Coronary artery (tissue), 2 donors: ENCODE results near the gene CEP192.

Experiments
- DNase-seq: peaks from one replicate; pipeline ENCODE4 v3.0.0-alpha.2; 2017; ENCODE audit warnings: low spot score
- H3K27ac ChIP-seq, 2 donors: fragments of 200-600 bp; sonication (generic); one replicate each; pipeline ENCODE4 v1.5.1; 2016 to 2019
- H3K4me3 ChIP-seq: fragments of 200-600 bp; sonication (generic); 2 replicates; pipeline ENCODE4 v1.5.1; 2016; ENCODE audit warnings: mild to moderate bottlenecking, moderate library complexity
- CTCF ChIP-seq: fragments of 200-600 bp; sonication (generic); IDR thresholded peaks from one replicate; pipeline ENCODE4 v1.5.1; 2019; ENCODE audit warnings: antibody characterized with exemption

The CEP192 gene

DNA sequence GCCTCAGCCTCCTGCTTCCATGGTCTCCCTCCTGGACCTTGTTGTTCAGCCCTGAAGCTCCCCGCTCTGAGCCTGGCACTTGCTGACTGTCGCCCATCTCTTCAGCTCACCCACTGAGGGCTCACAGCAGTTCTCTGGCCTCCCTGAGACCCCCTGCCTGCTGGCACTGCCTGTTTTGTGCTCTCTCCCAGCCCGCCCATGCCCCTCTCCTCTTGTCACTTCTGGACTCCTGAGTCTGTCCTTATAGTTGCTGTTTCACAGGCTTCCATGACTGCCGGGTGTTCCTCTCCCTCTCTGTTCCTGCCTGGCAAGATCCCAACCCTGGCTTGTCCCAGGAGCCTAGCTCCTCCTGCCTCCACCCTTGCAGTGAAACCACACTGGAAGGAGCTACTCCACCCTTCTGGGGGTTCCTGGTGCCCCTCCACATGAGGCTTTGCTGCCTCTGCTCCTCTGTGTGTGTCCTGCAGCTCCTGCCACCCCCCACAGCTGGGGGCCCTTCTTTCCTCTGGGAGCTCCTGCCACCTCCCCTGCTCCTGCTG, 110.6 kb downstream of the CEP192 start:
- no peak for TF ChIP-seq CTCF
- no peak for DNase-seq
- no peak overlapping the region for H3K4me3 ChIP-seq

DNA sequence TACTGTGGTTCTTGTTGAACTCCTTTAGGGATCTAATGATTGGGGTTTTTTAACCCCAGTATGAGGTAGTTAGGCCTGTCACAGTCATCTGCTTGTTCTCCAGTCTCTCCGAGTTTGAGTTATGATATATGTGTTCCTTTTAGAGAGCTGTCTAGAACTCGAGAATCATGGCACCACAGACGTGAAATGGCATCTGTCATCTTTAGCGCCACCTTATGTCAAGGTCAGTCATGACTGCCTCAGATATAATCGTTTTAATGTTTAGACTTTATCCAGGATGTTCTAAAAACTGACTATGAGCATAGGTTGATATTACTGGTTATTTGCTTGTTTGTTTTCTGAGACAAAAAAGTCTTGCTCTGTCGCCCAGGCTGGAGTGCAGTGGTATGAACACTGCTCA, 112.2 kb downstream of the CEP192 start:
- no peak overlapping the region for H3K4me3 ChIP-seq
- DNase-seq, result no peak
- no peak for TF ChIP-seq CTCF
- H3K27ac ChIP-seq, result no peak overlapping the region

More for the DNA sequence above, 110.6 kb downstream of the CEP192 start:
- H3K27ac ChIP-seq, result no peak overlapping the region

GRCh38 chr18:13105059-13105458, 113.9 kb downstream of the CEP192 start:
- no peak for TF ChIP-seq CTCF
- H3K4me3 ChIP-seq, result no peak overlapping the region
- no peak for DNase-seq
- H3K27ac ChIP-seq, result no peak overlapping the region

GRCh38 chr18:13107074-13107473, 115.9 kb downstream of the CEP192 start:
- no peak for DNase-seq
- H3K4me3 ChIP-seq, result no peak overlapping the region
- no peak overlapping the region for H3K27ac ChIP-seq
- no peak for TF ChIP-seq CTCF

GRCh38 chr18:13108330-13108729, 117.2 kb downstream of the CEP192 start:
- TF ChIP-seq CTCF, result no peak
- no peak overlapping the region for H3K27ac ChIP-seq

GRCh38 chr18:13110559-13110958, 119.4 kb downstream of the CEP192 start:
- TF ChIP-seq CTCF, result no peak
- no peak overlapping the region for H3K4me3 ChIP-seq
- no peak overlapping the region for H3K27ac ChIP-seq
- DNase-seq, result no peak

More at GRCh38 chr18:13108330-13108729, 117.2 kb downstream of the CEP192 start:
- H3K4me3 ChIP-seq, result no peak overlapping the region
- no peak for DNase-seq

DNA sequence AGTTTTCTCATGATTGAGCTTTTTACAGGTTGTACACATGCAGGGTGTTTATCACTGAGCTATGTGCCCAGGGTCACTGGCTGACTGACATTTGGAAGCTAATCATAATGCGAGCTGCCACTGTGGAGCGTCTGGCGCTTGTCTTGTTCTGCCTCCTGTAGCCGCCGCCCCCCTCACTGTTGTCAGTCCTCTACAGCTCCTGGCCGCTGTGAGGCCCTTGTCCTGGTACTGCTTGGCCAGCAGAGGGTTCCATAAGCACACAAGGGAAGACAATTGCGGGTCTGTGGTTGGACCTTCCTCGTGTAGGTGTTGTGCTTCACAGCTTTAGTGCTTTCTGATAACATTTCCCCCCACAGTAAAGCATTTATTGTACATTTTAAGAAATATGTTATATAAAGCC, 121.8 kb downstream of the CEP192 start:
- H3K4me3 ChIP-seq, result no peak overlapping the region
- no peak for DNase-seq
- TF ChIP-seq CTCF, result no peak
- no peak overlapping the region for H3K27ac ChIP-seq
